Spinal cord (tissue), 10 donors: ENCODE results near the gene UBXN6. TPM values are rescaled to one million over a fixed set of nuclear protein-coding genes. Genes with fewer than 3 reads are reported as not detected.

Source experiments
- DNase-seq, 6 donors: peaks; one replicate each; pipeline versions ENCODE4 v3.0.0 to v3.0.0-alpha.2; 2013 to 2015; ENCODE audit warnings: low spot score in 6 of 6, low read depth in 4 of 6
- H3K27ac ChIP-seq: one replicate; pipeline ENCODE4 v1.5.1; 2013; ENCODE audit warnings: low read depth, low read length, control low read depth
- H3K27me3 ChIP-seq: one replicate; pipeline ENCODE4 v1.6.1; 2013; ENCODE audit warnings: low read length; ENCODE audit not compliant: control insufficient read depth, insufficient read depth
- H3K36me3 ChIP-seq: one replicate; pipeline ENCODE4 v1.6.1; 2013; ENCODE audit warnings: low read length; ENCODE audit not compliant: control insufficient read depth, insufficient read depth
- H3K4me1 ChIP-seq: one replicate; pipeline ENCODE4 v1.6.1; 2013; ENCODE audit warnings: low read length; ENCODE audit not compliant: control insufficient read depth, insufficient read depth
- H3K4me3 ChIP-seq: one replicate; pipeline ENCODE4 v1.5.1; 2013; ENCODE audit warnings: low read depth, low read length, control low read depth
- H3K9me3 ChIP-seq: one replicate; pipeline ENCODE4 v1.6.1; 2013; ENCODE audit warnings: low read length; ENCODE audit not compliant: control insufficient read depth, insufficient read depth
- WGBS: methylation state at CpG from one replicate; pipeline ENCODE4 v1.1.5; 2013; ENCODE audit warnings: missing lambda C conversion rate; ENCODE audit not compliant: insufficient coverage; 5-methylcytosine and 5-hydroxymethylcytosine counted together
- polyA plus RNA-seq, 2 donors: library from polyadenylated mRNA; unstranded; fragments of 120-200 nt; gene quantifications; one replicate each; pipeline ENCODE4 v1.2.1, GENCODE V29; 2013; ENCODE audit not compliant: insufficient read length in 2 of 2
- total RNA-seq, 2 donors: library from RNA; depleted of rRNA in 1 of 2; stranded (reverse); fragments of 120-200 nt in 1 of 2; fragments of >200 nt in 1 of 2; gene quantifications; one replicate each; pipeline versions ENCODE4 v1.2.3 to v1.2.4, GENCODE V29; 2013 to 2014
- donor health status: healthy.

Gene UBXN6
- total and polyA plus RNA-seq, 4 donors = 56.2 to 139 (median 107) TPM

- Histone ChIP-seq H3K4me1 (peaks cover 27% of the 10 kb centered on the region), H3K27ac (peak overlapping the region; percentile 97), H3K27me3 (no peaks in the 10 kb centered on the region), H3K4me3 (peak overlapping the region; percentile 79), H3K9me3 (no peaks in the 10 kb centered on the region), H3K36me3 (peaks cover 32% of the 10 kb centered on the region)
- WGBS = 4% methylated on average over 28 of the region's 53 CpGs
- DNase-seq = peak in 4 of 6 donors; percentile 28 to 90 (median 75)
These were observed 546 bp downstream of the UBXN6 start for GRCh38 chr19:4456843-4457653.

GRCh38 chr19:4456476-4456842 lies 1.1 kb downstream of the UBXN6 start:
- 5% methylated on average over 9 of the region's 9 CpGs for WGBS
- no peaks in the 10 kb centered on the region for H3K9me3 ChIP-seq

GRCh38 chr19:4455719-4456475 lies 1.7 kb downstream of the UBXN6 start:
- Histone ChIP-seq H3K4me3 (peak overlapping the region; percentile 74), H3K9me3 (no peaks in the 10 kb centered on the region), H3K27ac (peak overlapping the region; percentile 92), H3K27me3 (no peaks in the 10 kb centered on the region), H3K36me3 (peaks cover 43% of the 10 kb centered on the region), H3K4me1 (peaks cover 27% of the 10 kb centered on the region)
- DNase-seq = peak in 2 of 6 donors; percentile 17 to 65
- WGBS = 40% methylated on average over 15 of the region's 15 CpGs

More at GRCh38 chr19:4456476-4456842, 1.1 kb downstream of the UBXN6 start:
- DNase-seq = peak in 3 of 6 donors; percentile 33 to 82 (median 71)
- peak overlapping the region; percentile 74 for H3K4me3 ChIP-seq
- H3K36me3 ChIP-seq = peaks cover 38% of the 10 kb centered on the region
- H3K4me1 ChIP-seq = peaks cover 27% of the 10 kb centered on the region
- H3K27ac ChIP-seq = peak overlapping the region; percentile 92
- H3K27me3 ChIP-seq = no peaks in the 10 kb centered on the region

GRCh38 chr19:4454747-4455718 lies 2.6 kb downstream of the UBXN6 start:
- Histone ChIP-seq H3K27ac (peak overlapping the region; percentile 92), H3K9me3 (no peaks in the 10 kb centered on the region), H3K36me3 (peaks cover 50% of the 10 kb centered on the region), H3K4me3 (no peak overlapping the region), H3K27me3 (no peaks in the 10 kb centered on the region), H3K4me1 (peaks cover 27% of the 10 kb centered on the region)
- 80% methylated on average over 26 of the region's 29 CpGs for WGBS
- no peak for DNase-seq

DNA sequence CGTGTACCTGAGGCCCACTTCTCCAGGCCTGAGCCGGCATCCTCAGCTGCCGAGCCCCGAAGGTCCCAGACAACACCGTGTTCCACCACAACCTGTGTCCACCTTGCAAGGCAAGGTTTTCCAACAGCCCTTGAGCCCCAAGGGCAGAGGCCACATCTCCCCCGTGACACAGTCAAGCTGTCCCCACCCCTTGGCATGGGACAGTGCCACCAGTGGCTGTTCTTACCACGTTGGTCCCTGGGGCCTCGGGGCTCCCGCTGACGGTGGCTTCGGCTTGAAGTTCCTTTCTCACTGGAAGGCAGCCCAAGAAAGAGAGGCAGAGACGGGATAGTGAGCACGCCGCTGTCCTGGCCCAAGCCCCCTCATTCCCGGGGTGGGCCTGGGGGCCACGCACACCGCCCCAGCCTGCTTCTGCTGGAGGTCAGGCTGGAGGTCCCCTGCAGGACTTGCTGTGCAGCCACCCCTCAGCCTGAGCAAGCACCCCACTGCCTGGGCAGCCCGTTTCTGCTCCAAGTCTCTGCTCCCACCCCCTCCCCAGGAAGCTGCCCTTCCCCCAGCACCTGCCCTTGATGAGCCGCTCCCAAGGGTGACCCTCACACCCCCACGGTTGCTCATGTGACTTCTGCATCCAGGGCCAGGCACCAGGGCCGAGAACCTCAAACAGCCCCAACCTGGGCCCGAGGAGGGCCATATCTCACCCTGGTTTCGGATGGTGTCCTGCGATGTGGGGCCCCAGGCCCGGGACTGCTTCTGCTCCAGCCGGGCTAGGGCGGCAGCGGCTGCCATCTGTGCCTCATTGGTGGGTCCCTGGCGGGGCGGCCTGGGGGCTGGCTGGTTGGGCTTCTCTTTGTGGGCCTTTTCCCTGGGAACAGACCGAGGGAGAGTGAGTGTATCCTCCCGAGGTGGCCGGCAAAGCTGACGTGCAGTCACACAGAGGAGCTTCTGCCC lies 4.1 kb downstream of the UBXN6 start:
- Histone ChIP-seq H3K4me1 (peaks cover 41% of the 10 kb centered on the region), H3K27me3 (no peaks in the 10 kb centered on the region), H3K27ac (no peak overlapping the region), H3K36me3 (peaks cover 65% of the 10 kb centered on the region), H3K4me3 (no peak overlapping the region), H3K9me3 (no peaks in the 10 kb centered on the region)
- DNase-seq = no peak
- WGBS = 83% methylated on average over 34 of the region's 34 CpGs

DNA sequence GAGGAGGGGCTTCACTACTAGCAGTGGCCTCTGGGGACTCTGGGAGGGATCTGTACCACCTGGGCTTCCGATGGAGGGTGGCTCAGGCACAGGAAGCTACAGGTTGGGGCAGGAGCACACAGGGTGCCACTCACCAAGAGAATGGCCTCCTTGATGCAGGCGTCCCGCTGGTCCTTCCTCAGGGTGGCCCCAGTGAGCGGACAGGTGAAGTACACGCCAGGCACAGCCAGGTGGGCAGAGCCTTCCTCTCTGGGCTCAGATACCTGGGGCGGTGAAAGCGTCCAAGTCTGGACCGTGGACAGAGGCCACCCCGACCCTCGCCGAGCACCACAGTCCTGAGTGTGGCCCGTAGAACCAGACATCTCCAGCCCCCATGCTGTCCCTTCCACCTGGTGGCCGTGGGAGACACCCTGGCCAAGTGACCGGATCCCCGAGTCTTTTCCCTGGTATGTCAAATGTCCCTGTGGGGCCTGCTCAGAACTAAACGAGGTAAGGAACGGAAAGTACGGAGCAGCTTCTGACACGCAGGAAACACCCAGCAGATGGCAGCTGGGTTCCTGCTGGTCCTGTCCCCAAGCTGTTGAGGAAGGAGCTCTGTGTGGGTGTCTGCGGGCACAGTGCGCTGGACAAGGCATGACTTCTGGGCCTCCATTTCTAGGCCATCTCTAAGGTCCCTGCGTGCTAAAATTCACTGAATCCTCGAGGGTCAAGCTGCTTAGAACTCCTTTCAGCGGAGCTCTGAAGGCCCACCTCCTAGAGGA lies 5.2 kb downstream of the UBXN6 start:
- no peaks in the 10 kb centered on the region for H3K27me3 ChIP-seq
- H3K4me3 ChIP-seq = no peak overlapping the region
- peaks cover 36% of the 10 kb centered on the region for H3K4me1 ChIP-seq
- no peak overlapping the region for H3K27ac ChIP-seq
- H3K36me3 ChIP-seq = peaks cover 76% of the 10 kb centered on the region
- no peak for DNase-seq
- WGBS = 88% methylated on average over 24 of the region's 24 CpGs
- no peaks in the 10 kb centered on the region for H3K9me3 ChIP-seq

- H3K27me3 ChIP-seq = no peaks in the 10 kb centered on the region
- H3K36me3 ChIP-seq = peaks cover 97% of the 10 kb centered on the region
- peaks cover 16% of the 10 kb centered on the region for H3K4me1 ChIP-seq
- H3K4me3 ChIP-seq = no peak overlapping the region
- no peaks in the 10 kb centered on the region for H3K9me3 ChIP-seq
- H3K27ac ChIP-seq = no peak overlapping the region
- WGBS = 87% methylated on average over 9 of the region's 9 CpGs
- no peak for DNase-seq
These were observed 8.0 kb downstream of the UBXN6 start for GRCh38 chr19:4449639-4450028.

GRCh38 chr19:4449022-4449638 lies 8.5 kb downstream of the UBXN6 start:
- no peaks in the 10 kb centered on the region for H3K27me3 ChIP-seq
- H3K9me3 ChIP-seq = no peaks in the 10 kb centered on the region
- DNase-seq = peak in 3 of 6 donors; percentile 19 to 93 (median 74)
- WGBS = 62% methylated on average over 23 of the region's 24 CpGs
- H3K27ac ChIP-seq = no peak overlapping the region
- H3K4me3 ChIP-seq = no peak overlapping the region
- peaks cover 16% of the 10 kb centered on the region for H3K4me1 ChIP-seq
- H3K36me3 ChIP-seq = peaks cover 97% of the 10 kb centered on the region
